Suppressor macrophage treated with lipopolysaccharide for 4 hours (primary cell): ENCODE results near the gene NOC2L.

Experiments used
- DNase-seq: peaks from one replicate; pipeline ENCODE4 v3.0.0-alpha.2; 2020

Gene NOC2L

GRCh38 chr1:941015-941587 lies 18.0 kb downstream of the NOC2L start:
- no peak for DNase-seq

- DNase-seq: no peak
Measured at GRCh38 chr1:940107-941014, 18.7 kb downstream of the NOC2L start.

GRCh38 chr1:939511-940106 lies 19.4 kb downstream of the NOC2L start:
- no peak for DNase-seq

GRCh38 chr1:938711-939489 lies 20.2 kb downstream of the NOC2L start:
- no peak for DNase-seq

GRCh38 chr1:938088-938683 lies 20.9 kb downstream of the NOC2L start:
- peak; percentile 22 for DNase-seq

- no peak for DNase-seq
Measured at GRCh38 chr1:937521-937920, 21.5 kb downstream of the NOC2L start.

GRCh38 chr1:936348-937264 lies 22.4 kb downstream of the NOC2L start:
- DNase-seq: no peak

- no peak for DNase-seq
Measured at GRCh38 chr1:935751-936231, 23.3 kb downstream of the NOC2L start.

- DNase-seq: no peak
Measured at GRCh38 chr1:934991-935750, 23.9 kb downstream of the NOC2L start.

- DNase-seq: no peak
Measured at GRCh38 chr1:933603-933940, 25.5 kb downstream of the NOC2L start.

GRCh38 chr1:932776-933602 lies 26.1 kb downstream of the NOC2L start:
- no peak for DNase-seq

GRCh38 chr1:932173-932510 lies 26.9 kb downstream of the NOC2L start:
- no peak for DNase-seq

GRCh38 chr1:931380-932172 lies 27.5 kb downstream of the NOC2L start:
- DNase-seq: no peak

GRCh38 chr1:930633-931138 lies 28.4 kb downstream of the NOC2L start:
- no peak for DNase-seq

- no peak for DNase-seq
Measured at GRCh38 chr1:929712-930632, 29.1 kb downstream of the NOC2L start.

- no peak for DNase-seq
Measured at GRCh38 chr1:928825-929661, 30.0 kb downstream of the NOC2L start.

- DNase-seq: no peak
Measured at GRCh38 chr1:927748-928147, 31.3 kb downstream of the NOC2L start.
